Caco-2 (cell line): ENCODE results near the gene CEP41. TPM values are rescaled to one million over a fixed set of nuclear protein-coding genes. Genes with fewer than 3 reads are reported as not detected.

ENCODE experiments used
- BruUV-seq: library from RNA; stranded (reverse); fragments of 400-500 nt; replicated peaks from 2 replicates; lab custom pipeline; 2021; lab: Mats Ljungman, UMichigan
- CTCF ChIA-PET: fragments of 300-600 bp; sonication (Branson Sonifier 250); formaldehyde crosslinking; loops from one replicate; lab custom pipeline; 2022; ENCODE audit warnings: antibody characterized with exemption; lab: Charles Lee
- POLR2A ChIA-PET: fragments of 300-600 bp; sonication (Branson Sonifier 250); formaldehyde crosslinking; loops from one replicate; lab custom pipeline; 2022; ENCODE audit warnings: antibody characterized with exemption; lab: Charles Lee
- DNase-seq, 2 experiments: peaks; one replicate each; pipeline versions ENCODE4 v3.0.0 to v3.0.0-alpha.2; 2020 to 2022
- H3K27me3 ChIP-seq: replicated peaks from 2 replicates; pipeline ENCODE4 v1.6.0; 2011; ENCODE audit warnings: low read length; ENCODE audit not compliant: control insufficient read depth, insufficient read depth
- H3K36me3 ChIP-seq: 2 replicates; pipeline ENCODE4 v1.5.1; 2011; ENCODE audit warnings: low read length; ENCODE audit not compliant: control insufficient read depth, insufficient read depth
- H3K4me1 ChIP-seq: fragments of 250-450 bp; sonication (Bioruptor Pico); 2 replicates; pipeline ENCODE4 v1.5.1; 2020; ENCODE audit warnings: mild to moderate bottlenecking
- H3K4me3 ChIP-seq: 2 replicates; pipeline ENCODE4 v1.5.1; 2011; ENCODE audit warnings: low read depth, mild to moderate bottlenecking, control low read depth, low read length
- H3K9me3 ChIP-seq: fragments of 250-450 bp; sonication (Bioruptor Pico); 2 replicates; pipeline ENCODE4 v1.5.1; 2020; ENCODE audit warnings: mild to moderate bottlenecking, moderate library complexity
- H3K27ac Mint-ChIP-seq: one replicate; pipeline ENCODE4 v1.8.0; 2022; ENCODE audit warnings: mixed read lengths; ENCODE audit not compliant: unreplicated experiment
- H3K27me3 Mint-ChIP-seq: one replicate; pipeline ENCODE4 v1.8.0; 2022; ENCODE audit warnings: mixed read lengths; ENCODE audit not compliant: insufficient read depth, unreplicated experiment
- H3K36me3 Mint-ChIP-seq: one replicate; pipeline ENCODE4 v1.8.0; 2022; ENCODE audit warnings: mild to moderate bottlenecking, mixed read lengths; ENCODE audit not compliant: insufficient read depth, unreplicated experiment
- H3K4me1 Mint-ChIP-seq: one replicate; pipeline ENCODE4 v1.8.0; 2022; ENCODE audit warnings: low read depth, mixed read lengths; ENCODE audit not compliant: unreplicated experiment
- H3K4me3 Mint-ChIP-seq: one replicate; pipeline ENCODE4 v1.8.0; 2022; ENCODE audit warnings: mild to moderate bottlenecking, moderate library complexity, mixed read lengths; ENCODE audit not compliant: unreplicated experiment
- H3K9me3 Mint-ChIP-seq: one replicate; pipeline ENCODE4 v1.8.0; 2022; ENCODE audit warnings: mixed read lengths; ENCODE audit not compliant: unreplicated experiment
- intact Hi-C: fragments of 100-400 bp; cut with micrococcal nuclease; formaldehyde crosslinking; loops from one replicate; pipeline ENCODE4 v1.10.0; 2022; ENCODE audit not compliant: unreplicated experiment
- total RNA-seq: library from RNA; stranded (reverse); gene quantifications from 2 replicates; pipeline ENCODE4 v1.2.3, GENCODE V29; 2022
- TF ChIP-seq, protein P1 (sequence below), 2 experiments: fragments of 200-600 bp in 1 of 2; IDR thresholded peaks; 1 replicate in 1 of 2; 2 replicates in 1 of 2; pipeline versions ENCODE4 v1.5.1 to v1.8.0; 2011 to 2022; ENCODE audit warnings: antibody characterized with exemption in 1 of 2, control low read depth in 1 of 2, inconsistent platforms in 1 of 2, low read depth in 1 of 2, low read length in 1 of 2, mild to moderate bottlenecking in 1 of 2, moderate library complexity in 1 of 2; ENCODE audit not compliant: insufficient read depth in 1 of 2, severe bottlenecking in 1 of 2, unreplicated experiment in 1 of 2

The CEP41 gene
- total RNA-seq, 1 experiment from 2014 or later = 14.9 TPM

- no peaks in the 10 kb centered on the region for H3K36me3 ChIP-seq
- POLR2A ChIA-PET = no interaction called here
- Mint-ChIP-seq H3K27ac (peak overlapping the region; percentile 20), H3K4me1 (peaks cover 23% of the 10 kb centered on the region), H3K9me3 (no peaks in the 10 kb centered on the region), H3K27me3 (no peaks in the 10 kb centered on the region), H3K36me3 (peaks cover 5% of the 10 kb centered on the region), H3K4me3 (no peak overlapping the region)
- no peak for DNase-seq
- CTCF ChIA-PET = no interaction called here
- intact Hi-C loops = no loop called here
- H3K4me3 ChIP-seq = no peak overlapping the region
- peaks cover 36% of the 10 kb centered on the region for H3K4me1 ChIP-seq
- TF ChIP-seq, protein P1, sequence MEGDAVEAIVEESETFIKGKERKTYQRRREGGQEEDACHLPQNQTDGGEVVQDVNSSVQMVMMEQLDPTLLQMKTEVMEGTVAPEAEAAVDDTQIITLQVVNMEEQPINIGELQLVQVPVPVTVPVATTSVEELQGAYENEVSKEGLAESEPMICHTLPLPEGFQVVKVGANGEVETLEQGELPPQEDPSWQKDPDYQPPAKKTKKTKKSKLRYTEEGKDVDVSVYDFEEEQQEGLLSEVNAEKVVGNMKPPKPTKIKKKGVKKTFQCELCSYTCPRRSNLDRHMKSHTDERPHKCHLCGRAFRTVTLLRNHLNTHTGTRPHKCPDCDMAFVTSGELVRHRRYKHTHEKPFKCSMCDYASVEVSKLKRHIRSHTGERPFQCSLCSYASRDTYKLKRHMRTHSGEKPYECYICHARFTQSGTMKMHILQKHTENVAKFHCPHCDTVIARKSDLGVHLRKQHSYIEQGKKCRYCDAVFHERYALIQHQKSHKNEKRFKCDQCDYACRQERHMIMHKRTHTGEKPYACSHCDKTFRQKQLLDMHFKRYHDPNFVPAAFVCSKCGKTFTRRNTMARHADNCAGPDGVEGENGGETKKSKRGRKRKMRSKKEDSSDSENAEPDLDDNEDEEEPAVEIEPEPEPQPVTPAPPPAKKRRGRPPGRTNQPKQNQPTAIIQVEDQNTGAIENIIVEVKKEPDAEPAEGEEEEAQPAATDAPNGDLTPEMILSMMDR (IDR thresholded peaks at IDR 0.05; ENCODE audit: insufficient read depth in 1 of 2, low read depth in 1 of 2, low read length in 1 of 2, severe bottlenecking in 1 of 2, unreplicated experiment in 1 of 2) = no peak
- H3K27me3 ChIP-seq = no peaks in the 10 kb centered on the region
- no TSS peak for BruUV-seq
- H3K9me3 ChIP-seq = no peaks in the 10 kb centered on the region
These were observed 89.6 kb downstream of the CEP41 start for GRCh38 chr7:130350945-130351790.

DNA sequence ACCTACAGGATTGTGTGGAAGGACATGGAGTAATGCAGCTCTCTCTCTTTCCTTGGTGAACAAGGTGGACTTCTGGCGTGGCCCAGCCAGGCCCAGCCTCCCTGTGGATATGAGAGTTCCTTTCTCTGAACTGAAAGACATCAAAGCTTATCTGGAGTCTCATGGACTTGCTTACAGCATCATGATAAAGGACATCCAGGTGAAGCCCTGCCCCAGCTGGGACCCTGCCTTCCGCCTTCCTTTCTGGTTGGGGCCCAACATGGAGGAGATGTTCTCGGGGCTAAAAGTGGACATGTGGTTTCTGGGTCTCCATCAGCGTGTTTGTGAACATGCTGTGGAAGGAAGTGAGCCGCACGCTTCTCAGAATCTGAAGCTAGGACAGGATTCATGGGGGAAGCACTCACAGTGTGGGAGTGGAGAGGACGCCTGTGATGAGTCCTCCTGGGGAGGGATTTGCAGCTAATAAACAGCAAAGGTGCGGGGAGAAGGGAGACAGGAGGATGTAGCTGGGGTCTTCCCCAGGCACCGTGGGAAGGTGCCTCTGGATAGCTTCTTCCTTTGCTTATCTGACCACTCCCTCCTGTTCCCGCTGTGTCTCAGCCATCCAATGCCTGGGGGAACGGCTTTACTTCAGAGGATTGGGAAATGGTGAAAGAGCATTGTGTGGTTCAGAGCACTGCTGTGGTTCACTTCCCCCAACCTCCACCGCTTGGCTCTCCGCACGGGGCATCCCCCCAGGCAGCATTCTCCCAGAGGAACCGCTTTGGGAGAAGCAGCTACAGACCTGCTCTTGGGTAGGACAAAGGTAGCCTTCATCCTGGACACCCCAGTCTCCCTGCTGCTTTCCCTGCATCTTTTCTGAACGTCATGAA, 90.7 kb downstream of the CEP41 start:
- TF ChIP-seq, protein P1 (IDR thresholded peaks at IDR 0.05; ENCODE audit: insufficient read depth in 1 of 2, low read depth in 1 of 2, low read length in 1 of 2, severe bottlenecking in 1 of 2, unreplicated experiment in 1 of 2) = no peak
- Histone ChIP-seq H3K9me3 (no peaks in the 10 kb centered on the region), H3K27me3 (no peaks in the 10 kb centered on the region), H3K4me3 (no peak overlapping the region), H3K36me3 (no peaks in the 10 kb centered on the region), H3K4me1 (peaks cover 26% of the 10 kb centered on the region)
- Mint-ChIP-seq H3K4me1 (peaks cover 23% of the 10 kb centered on the region), H3K4me3 (no peak overlapping the region), H3K9me3 (no peaks in the 10 kb centered on the region), H3K27ac (no peak overlapping the region), H3K27me3 (no peaks in the 10 kb centered on the region), H3K36me3 (peaks cover 5% of the 10 kb centered on the region)
- intact Hi-C loops = no loop called here
- BruUV-seq = no TSS peak
- ChIA-PET POLR2A (interaction anchor here (0.6 kb wide), 1 partner anchor 280 kb away, joined by 4 read pairs; the partner anchor contains the start of gene KLHDC10), CTCF (no interaction called here)
- DNase-seq = peak in 1 of 2 experiments; percentile 63

DNA sequence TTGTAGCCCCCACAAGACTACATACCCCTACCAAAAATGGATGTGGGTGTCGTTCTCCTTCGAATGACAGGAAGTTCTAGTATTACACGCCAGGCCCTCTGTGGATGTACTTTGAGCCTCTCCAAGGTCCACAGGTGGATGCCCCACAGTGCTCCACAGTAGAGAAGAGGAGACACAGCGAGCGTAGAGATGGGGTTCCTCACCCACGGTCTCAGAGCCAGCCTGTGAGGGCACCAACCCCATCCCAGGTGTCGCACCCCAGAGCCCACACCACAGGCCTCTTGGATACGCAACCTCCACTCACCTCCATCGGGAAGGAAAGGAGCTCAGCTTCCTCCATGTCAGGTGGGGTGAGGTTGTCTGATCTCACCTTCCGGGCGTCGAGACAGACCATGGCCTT, 93.9 kb downstream of the CEP41 start:
- intact Hi-C loops = no loop called here
- no peak for DNase-seq
- Mint-ChIP-seq H3K27me3 (no peaks in the 10 kb centered on the region), H3K36me3 (no peaks in the 10 kb centered on the region), H3K9me3 (no peaks in the 10 kb centered on the region), H3K4me3 (no peak overlapping the region), H3K27ac (peak overlapping the region; percentile 39), H3K4me1 (peaks cover 27% of the 10 kb centered on the region)
- TF ChIP-seq, protein P1 (IDR thresholded peaks at IDR 0.05; ENCODE audit: insufficient read depth in 1 of 2, low read depth in 1 of 2, low read length in 1 of 2, severe bottlenecking in 1 of 2, unreplicated experiment in 1 of 2) = no peak
- Histone ChIP-seq H3K4me1 (peaks cover 34% of the 10 kb centered on the region), H3K4me3 (no peak overlapping the region), H3K9me3 (peaks cover 5% of the 10 kb centered on the region; the same call in 1 of the 2 replicates), H3K27me3 (no peaks in the 10 kb centered on the region), H3K36me3 (no peaks in the 10 kb centered on the region)
- POLR2A ChIA-PET = no interaction called here
- no TSS peak for BruUV-seq
- CTCF ChIA-PET = no interaction called here
